GM12872 (cell line): ENCODE measurements around the gene SNAP29.

ENCODE experiments used
- CTCF ChIP-seq: IDR thresholded peaks from 3 replicates; pipeline ENCODE4 v1.5.1; 2011; ENCODE audit warnings: low read depth, mild to moderate bottlenecking, low read length, moderate library complexity; ENCODE audit not compliant: insufficient read depth

The SNAP29 gene

GRCh38 chr22:20829491-20830134, 29.2 kb upstream of the SNAP29 start:
- TF ChIP-seq CTCF = no peak

GRCh38 chr22:20833225-20833665, 25.6 kb upstream of the SNAP29 start:
- no peak for TF ChIP-seq CTCF

- no peak for TF ChIP-seq CTCF
Observed at GRCh38 chr22:20834206-20834605, 24.6 kb upstream of the SNAP29 start.

- no peak for TF ChIP-seq CTCF
Observed at GRCh38 chr22:20834725-20835124, 24.1 kb upstream of the SNAP29 start.

GRCh38 chr22:20836987-20837823, 21.6 kb upstream of the SNAP29 start:
- no peak for TF ChIP-seq CTCF

GRCh38 chr22:20839837-20840645, 18.8 kb upstream of the SNAP29 start:
- no peak for TF ChIP-seq CTCF

- no peak for TF ChIP-seq CTCF
Observed at GRCh38 chr22:20840646-20841371, 18.0 kb upstream of the SNAP29 start.
